ENCODE data around the gene TPSD1. TPM values are rescaled to one million over a fixed set of nuclear protein-coding genes. Genes with fewer than 3 reads are reported as not detected.

TPSD1 gene
- total RNA-seq, 1 experiment from 2014 or later, result not detected

DNA sequence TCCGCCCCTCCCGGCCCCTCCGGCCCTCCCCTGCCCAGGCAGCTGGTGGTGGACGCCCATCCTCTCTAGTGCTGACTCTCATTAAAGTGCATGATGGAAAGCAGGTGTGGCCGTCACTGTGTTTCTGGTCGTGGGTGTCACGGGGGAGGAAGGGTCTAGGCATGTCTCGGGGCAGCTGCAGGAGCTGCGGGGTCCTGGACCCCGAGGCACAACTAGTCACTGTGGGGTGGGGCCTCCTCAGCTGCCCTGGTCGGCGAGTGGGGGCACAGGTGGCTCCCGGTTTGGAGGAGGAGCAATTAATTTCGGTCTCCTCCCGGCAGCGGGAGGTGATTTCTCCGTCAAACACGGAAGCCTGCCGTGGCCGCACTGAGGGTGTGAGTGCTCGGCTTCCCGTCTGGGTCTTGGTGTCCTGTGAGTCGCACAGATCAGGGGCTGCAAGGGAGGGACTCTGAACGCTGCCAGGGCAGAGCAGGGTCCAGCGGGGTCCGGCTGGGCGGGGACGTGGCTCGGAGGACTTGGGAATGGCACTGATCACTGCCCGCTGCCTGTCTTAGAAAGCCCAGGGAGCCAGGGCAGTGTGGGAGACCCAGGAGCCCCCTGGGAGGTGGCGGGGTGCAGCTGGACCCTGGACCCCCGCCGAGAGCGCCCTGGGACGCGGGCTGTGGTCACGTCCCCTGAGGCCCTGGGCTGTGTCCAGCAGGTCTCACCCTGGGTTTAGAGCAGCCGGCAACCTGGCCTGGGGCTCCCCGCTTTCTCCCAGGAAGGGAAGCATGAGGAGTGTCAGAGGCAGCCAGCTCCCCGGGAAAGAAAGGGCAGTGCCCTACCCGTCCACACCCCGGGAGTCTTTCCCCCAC lies 3.3 kb downstream of the TPSD1 start:
- Histone ChIP-seq H3K56ac (ENCODE audit: insufficient read length, low read depth, low read length) (no peak overlapping the region), H3K18ac (ENCODE audit: insufficient read length, low read depth, low read length) (no peak overlapping the region), H2BK120ac (ENCODE audit: low read depth, low read length, poor library complexity, severe bottlenecking) (no peak overlapping the region), H3K27me3 (ENCODE audit: insufficient read depth, low read length) (no peaks in the 10 kb centered on the region), H3K27ac (ENCODE audit: insufficient read length, low read depth, low read length) (no peak overlapping the region), H2BK20ac (ENCODE audit: low read depth, low read length, poor library complexity, severe bottlenecking) (no peak overlapping the region), H2BK5ac (ENCODE audit: insufficient read length, low read length) (no peak overlapping the region), H4K91ac (ENCODE audit: insufficient read length, low read depth, low read length) (no peak overlapping the region), H3K14ac (ENCODE audit: insufficient read depth, low read length) (peak overlapping the region; percentile 63; the same call in 1 of the 2 replicates), H3K4me1 (ENCODE audit: insufficient read depth, low read length) (no peaks in the 10 kb centered on the region), H4K5ac (ENCODE audit: insufficient read length, low read depth, low read length) (no peak overlapping the region), H3K23me2 (ENCODE audit: insufficient read length, low read depth, low read length, poor library complexity, severe bottlenecking) (no peaks in the 10 kb centered on the region), H4K20me1 (ENCODE audit: control insufficient read depth, insufficient read depth, insufficient read length) (no peaks in the 10 kb centered on the region), H4K8ac (replicated peaks; ENCODE audit: insufficient read length, low read depth, low read length) (no peak overlapping the region), H3K4ac (ENCODE audit: low read depth, low read length) (no peak overlapping the region), H2AFZ (ENCODE audit: low read length) (no peak overlapping the region), H2BK15ac (ENCODE audit: low read depth, low read length) (no peak overlapping the region), H3K23ac (ENCODE audit: insufficient read length, low read depth, low read length) (no peak overlapping the region), H3T11ph (ENCODE audit: low read length) (no peak overlapping the region), H2AK5ac (ENCODE audit: insufficient read length, low read length) (no peak overlapping the region), H3K4me2 (ENCODE audit: insufficient read depth, insufficient read length, low read length) (no peak overlapping the region), H3K9ac (ENCODE audit: extremely low read depth, insufficient read length, low read length) (no peak overlapping the region), H3K79me2 (ENCODE audit: insufficient read depth, low read length) (no peaks in the 10 kb centered on the region), H3K79me1 (ENCODE audit: insufficient read depth, low read depth, low read length, poor library complexity, severe bottlenecking) (no peaks in the 10 kb centered on the region), H3K9me3 (ENCODE audit: control insufficient read depth, low read depth, low read length) (no peaks in the 10 kb centered on the region), H2BK12ac (ENCODE audit: insufficient read length, low read depth, low read length) (no peak overlapping the region)
- H3K4me1 Mint-ChIP-seq, result peaks cover 0 to 11% of the 10 kb centered on the region in 2 experiments; a peak in 3 of 4 replicates
- H3K4me3 Mint-ChIP-seq, result peak overlapping the region in 1 of 2 experiments; percentile 67; a peak in 2 of 5 replicates
- no peaks in the 10 kb centered on the region for H3K36me3 Mint-ChIP-seq (ENCODE audit: insufficient read depth in 1 of 3, low read depth in 3 of 3)
- no peak for DNase-seq
- H3K27me3 Mint-ChIP-seq (ENCODE audit: low read depth), result peaks cover 32% of the 10 kb centered on the region
- H3K27ac Mint-ChIP-seq, result no peak overlapping the region
- peaks cover 0 to under 1% of the 10 kb centered on the region in 2 experiments; a peak in 2 of 5 replicates for H3K9me3 Mint-ChIP-seq
- WGBS (ENCODE audit: extremely low coverage, insufficient read length, low lambda C conversion rate), result no CpG with 5 or more reads among the region's 42 CpGs
- TF ChIP-seq CTCF (conservative IDR thresholded peaks at IDR 0.05), result no peak
